ENCODE data around the gene TNFRSF1A.

DNA sequence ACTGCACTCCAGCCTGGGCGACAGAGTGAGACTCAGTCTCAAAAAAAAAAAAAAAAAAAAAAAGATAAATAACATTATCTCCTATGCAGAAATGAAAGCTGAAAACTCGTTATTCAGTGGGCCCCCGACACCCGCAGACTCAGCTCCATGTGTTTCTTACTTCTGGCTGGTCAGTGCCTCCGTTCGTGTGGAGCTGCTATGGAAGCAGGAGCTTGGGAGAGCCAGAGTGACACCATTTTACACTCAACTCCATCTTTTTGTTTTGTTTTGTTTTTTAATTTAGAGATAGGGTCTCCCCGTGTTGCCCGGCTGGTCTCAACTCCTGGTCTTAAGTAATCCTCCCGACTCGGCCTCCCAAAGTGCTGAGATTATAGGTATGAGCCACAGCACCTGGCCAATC lies 44.7 kb downstream of the TNFRSF1A start:
- no peak for TF ChIP-seq POLR2A (IDR thresholded peaks at IDR 0.05)
- TF ChIP-seq POLR2AphosphoS5 (IDR thresholded peaks at IDR 0.05), result no peak

Measured in spleen (tissue), 3 donors.